ENCODE results near the gene TACR3.
"Not testable (repeated sequence)": the region's sequence is repeated elsewhere in the genome, so short reads cannot be mapped to it uniquely, and the experiment has no call there.

The TACR3 gene, protein sequence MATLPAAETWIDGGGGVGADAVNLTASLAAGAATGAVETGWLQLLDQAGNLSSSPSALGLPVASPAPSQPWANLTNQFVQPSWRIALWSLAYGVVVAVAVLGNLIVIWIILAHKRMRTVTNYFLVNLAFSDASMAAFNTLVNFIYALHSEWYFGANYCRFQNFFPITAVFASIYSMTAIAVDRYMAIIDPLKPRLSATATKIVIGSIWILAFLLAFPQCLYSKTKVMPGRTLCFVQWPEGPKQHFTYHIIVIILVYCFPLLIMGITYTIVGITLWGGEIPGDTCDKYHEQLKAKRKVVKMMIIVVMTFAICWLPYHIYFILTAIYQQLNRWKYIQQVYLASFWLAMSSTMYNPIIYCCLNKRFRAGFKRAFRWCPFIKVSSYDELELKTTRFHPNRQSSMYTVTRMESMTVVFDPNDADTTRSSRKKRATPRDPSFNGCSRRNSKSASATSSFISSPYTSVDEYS

DNA sequence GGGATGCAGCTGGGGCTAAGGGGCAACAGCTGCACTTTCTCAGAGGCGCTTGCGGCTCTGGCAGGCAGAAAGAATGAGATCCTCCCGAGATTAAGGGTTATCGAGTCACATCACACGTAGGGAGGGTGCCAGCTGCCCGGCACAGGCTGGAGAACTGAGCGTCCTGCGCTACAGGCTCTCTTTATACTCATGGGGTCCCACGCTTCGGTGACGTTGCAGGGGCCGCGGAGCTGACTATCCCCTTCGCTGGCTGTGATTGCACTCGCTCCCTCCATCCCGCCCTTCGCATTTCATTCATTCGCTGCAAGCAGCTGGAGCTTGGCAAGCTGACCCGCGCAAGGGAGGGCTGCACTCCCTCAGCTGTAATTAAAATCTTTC, at the start of gene TACR3:
TACR3 (minus strand) TSS at position 156 of the 378 bp plus-strand sequence. CDS start 310 bp downstream, outside the sequence.
- no peak within 1 kb of the TSS for H3K27ac Mint-ChIP-seq
- no peak within 1 kb of the TSS for H3K4me3 Mint-ChIP-seq
- no peak for ATAC-seq (ENCODE audit: low read depth)

DNA sequence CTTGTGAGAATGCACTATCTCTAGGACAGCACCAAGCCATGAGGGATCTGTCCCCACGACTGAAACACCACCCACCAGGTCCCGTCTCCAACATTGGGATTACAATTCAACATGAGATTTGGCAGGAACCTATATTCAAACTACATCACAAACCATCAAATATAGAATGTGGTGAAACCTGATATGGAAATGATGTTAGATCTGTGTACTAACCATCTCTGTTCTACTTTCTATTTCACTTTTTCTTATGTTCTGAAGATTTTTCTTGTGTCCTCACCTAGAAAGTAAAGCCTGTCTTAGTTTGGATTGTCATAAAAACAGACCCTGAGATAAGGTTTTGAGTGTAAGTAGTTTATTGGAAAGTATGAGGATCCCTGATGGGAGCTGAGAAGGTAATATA, 37.8 kb upstream of the TACR3 start:
- ATAC-seq (ENCODE audit: low read depth): no peak
- H3K27me3 Mint-ChIP-seq: no peaks in the 10 kb centered on the region

More for the DNA sequence above, at the start of gene TACR3:
- Mint-ChIP-seq H3K27me3 (no peaks in the 10 kb centered on the region), H3K4me1 (no peaks in the 10 kb centered on the region), H3K36me3 (no peaks in the 10 kb centered on the region), H3K9me3 (peaks cover 2% of the 10 kb centered on the region)
- no peak for DNase-seq (ENCODE audit: low spot score in 2 of 2)

DNA sequence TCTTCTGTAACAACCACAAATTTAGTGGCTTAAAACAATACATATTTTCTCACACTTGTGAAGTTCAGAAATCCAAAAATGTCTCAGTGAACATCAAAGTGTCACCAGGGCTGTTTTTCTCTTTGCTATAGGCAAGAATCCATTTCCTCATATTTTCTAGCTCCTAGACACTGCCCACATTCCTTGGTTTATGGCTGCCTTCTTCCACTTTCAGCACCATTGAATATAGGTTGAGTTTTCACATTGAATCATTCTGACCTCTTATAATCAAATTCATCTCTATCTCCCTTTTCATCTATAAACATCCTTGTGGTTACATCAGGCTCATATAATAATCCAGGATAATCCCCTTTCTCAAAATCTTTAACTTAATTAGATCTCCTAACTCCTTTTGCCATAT, 37.0 kb upstream of the TACR3 start:
- no peak for ATAC-seq (ENCODE audit: low read depth)
- Mint-ChIP-seq H3K27ac (no peak overlapping the region), H3K4me1 (no peaks in the 10 kb centered on the region), H3K9me3 (peaks cover 4% of the 10 kb centered on the region), H3K36me3 (no peaks in the 10 kb centered on the region), H3K4me3 (no peak overlapping the region), H3K27me3 (no peaks in the 10 kb centered on the region)
- DNase-seq (ENCODE audit: low spot score in 2 of 2): no peak

More for the DNA sequence above, 37.8 kb upstream of the TACR3 start:
- Mint-ChIP-seq H3K4me1 (no peaks in the 10 kb centered on the region), H3K27ac (no peak overlapping the region), H3K9me3 (peaks cover 4% of the 10 kb centered on the region), H3K36me3 (no peaks in the 10 kb centered on the region), H3K4me3 (no peak overlapping the region)
- DNase-seq (ENCODE audit: low spot score in 2 of 2): no peak

DNA sequence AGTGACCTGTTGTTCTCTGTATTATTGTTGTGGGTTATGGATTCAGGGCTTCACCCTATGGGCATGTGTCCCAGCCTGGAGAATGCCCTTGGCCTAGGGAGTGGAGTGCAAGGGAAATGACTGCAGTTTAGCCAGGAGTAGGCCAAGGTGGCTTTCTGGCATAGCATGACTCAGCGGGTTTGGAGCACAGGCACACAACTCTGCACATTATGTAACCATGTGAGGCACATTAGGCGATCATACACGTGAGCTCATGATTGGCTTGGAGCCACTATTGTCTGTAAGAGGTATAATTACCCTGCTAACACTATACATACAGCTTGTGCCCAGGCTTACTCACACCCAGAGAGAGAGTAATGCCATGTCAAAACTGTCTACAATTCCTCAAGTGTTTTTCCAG, 35.1 kb upstream of the TACR3 start:
- DNase-seq (ENCODE audit: low spot score in 2 of 2) (no peak), ATAC-seq (ENCODE audit: low read depth) (no peak)
- H3K4me3 Mint-ChIP-seq: no peak overlapping the region
- no peak overlapping the region for H3K27ac Mint-ChIP-seq
- no peaks in the 10 kb centered on the region for H3K36me3 Mint-ChIP-seq
- peaks cover 7% of the 10 kb centered on the region for H3K9me3 Mint-ChIP-seq
- no peaks in the 10 kb centered on the region for H3K4me1 Mint-ChIP-seq
- H3K27me3 Mint-ChIP-seq: no peaks in the 10 kb centered on the region

DNA sequence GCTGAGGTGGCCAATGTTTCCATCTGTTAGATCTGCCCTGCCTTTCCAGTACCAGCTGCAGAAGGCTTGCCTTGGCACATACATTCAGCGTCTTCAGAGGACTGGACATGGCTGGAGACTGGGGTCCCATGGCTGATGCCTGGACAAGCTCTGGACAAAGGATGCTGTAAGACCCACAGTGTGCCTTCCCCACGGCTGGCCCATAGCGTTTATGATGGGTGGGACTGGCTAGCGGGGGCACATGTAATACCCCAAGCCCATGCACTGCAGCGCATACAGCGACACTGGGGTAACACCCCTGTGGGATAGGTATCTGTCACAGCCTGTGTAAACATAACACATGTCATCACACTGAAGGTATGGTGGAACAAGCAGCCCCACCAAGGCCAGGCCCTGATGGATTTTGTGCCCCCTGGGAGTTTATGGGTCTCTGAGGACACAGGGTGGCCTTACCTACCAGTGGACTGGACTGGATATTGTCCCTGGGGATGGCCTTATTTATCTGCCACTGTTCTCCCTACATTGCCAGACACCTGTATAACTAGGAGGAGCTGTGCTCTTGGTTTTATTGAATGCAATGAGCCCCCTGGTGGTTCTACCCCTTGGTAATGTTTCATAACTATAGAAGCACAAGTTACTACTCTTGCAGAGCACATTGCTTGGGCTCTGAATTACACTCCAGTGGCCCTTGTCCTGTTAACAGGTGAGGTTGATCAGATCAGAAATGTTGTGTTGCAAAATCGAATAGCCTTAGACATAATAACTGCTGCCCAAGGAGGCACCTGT, 34.3 kb upstream of the TACR3 start:
- H3K4me1 Mint-ChIP-seq: no peaks in the 10 kb centered on the region
- no peaks in the 10 kb centered on the region for H3K27me3 Mint-ChIP-seq
- DNase-seq (ENCODE audit: low spot score in 2 of 2) (no peak), ATAC-seq (ENCODE audit: low read depth) (no peak)
- H3K27ac Mint-ChIP-seq: no peak overlapping the region
- peaks cover 7% of the 10 kb centered on the region for H3K9me3 Mint-ChIP-seq
- H3K4me3 Mint-ChIP-seq: no peak overlapping the region
- no peaks in the 10 kb centered on the region for H3K36me3 Mint-ChIP-seq

DNA sequence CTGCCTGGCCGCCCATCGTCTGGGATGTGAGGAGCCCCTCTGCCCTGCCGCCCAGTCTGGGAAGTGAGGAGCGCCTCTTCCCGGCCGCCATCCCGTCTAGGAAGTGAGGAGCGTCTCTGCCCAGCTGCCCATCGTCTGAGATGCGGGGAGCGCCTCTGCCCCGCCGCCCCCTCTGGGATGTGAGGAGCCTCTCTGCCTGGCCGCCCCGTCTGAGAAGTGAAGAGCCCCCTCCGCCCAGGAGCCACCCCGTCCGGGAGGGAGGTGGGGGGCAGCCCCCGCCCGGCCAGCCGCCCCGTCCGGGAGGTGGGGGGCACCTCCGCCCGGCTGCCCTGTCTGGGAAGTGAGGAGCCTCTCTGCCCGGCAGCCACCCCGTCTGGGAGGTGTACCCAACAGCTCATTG, 3.4 kb upstream of the TACR3 start:
- H3K9me3 Mint-ChIP-seq; H3K4me1 Mint-ChIP-seq; H3K36me3 Mint-ChIP-seq; H3K27me3 Mint-ChIP-seq; H3K4me3 Mint-ChIP-seq; ATAC-seq (ENCODE audit: low read depth); H3K27ac Mint-ChIP-seq; DNase-seq (ENCODE audit: low spot score in 2 of 2): not testable (repeated sequence)

DNA sequence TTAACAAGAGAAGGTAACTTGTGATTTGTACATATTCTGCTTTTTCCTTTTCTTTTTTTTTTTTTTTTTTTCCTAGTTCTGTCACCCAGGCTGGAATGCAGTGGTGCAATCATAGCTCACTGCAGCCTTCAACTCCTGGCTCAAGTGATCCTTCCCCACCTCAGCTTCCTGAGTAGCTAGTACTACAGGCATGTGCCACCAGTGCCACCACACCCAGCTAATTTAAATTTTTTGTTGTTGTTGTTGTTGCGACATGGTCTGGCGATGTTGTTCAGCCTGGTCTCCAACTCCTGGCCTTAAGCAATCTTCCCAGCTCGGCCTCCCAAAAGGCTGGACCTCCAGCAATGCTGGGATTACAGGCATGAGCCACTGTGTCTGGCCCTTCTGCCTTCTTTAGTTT, 1.5 kb upstream of the TACR3 start:
- no peaks in the 10 kb centered on the region for H3K4me1 Mint-ChIP-seq
- ATAC-seq (ENCODE audit: low read depth) (no peak), DNase-seq (ENCODE audit: low spot score in 2 of 2) (no peak)
- no peaks in the 10 kb centered on the region for H3K36me3 Mint-ChIP-seq
- H3K4me3 Mint-ChIP-seq: no peak overlapping the region
- no peak overlapping the region for H3K27ac Mint-ChIP-seq
- no peaks in the 10 kb centered on the region for H3K9me3 Mint-ChIP-seq
- H3K27me3 Mint-ChIP-seq: no peaks in the 10 kb centered on the region

DNA sequence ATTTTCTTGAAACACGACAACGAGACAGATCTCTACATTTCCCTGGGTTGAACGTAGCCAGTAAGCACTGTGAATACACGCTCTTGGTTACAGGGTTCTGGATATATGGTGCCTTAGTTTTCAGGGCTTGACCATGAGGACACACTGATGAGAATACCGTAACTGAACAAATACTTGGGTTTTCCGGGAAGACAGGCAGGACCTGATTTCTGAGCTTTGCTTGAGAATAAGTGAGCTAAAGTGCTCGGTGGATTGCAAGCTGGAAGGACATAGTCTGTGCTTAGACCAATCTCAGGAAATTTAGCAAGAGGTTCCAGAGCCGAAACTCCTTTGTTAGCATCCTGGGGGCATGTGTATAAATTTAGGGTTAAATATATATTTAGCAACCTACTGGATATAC, 876 bp upstream of the TACR3 start:
- H3K36me3 Mint-ChIP-seq: no peaks in the 10 kb centered on the region
- no peak overlapping the region for H3K27ac Mint-ChIP-seq
- H3K4me1 Mint-ChIP-seq: no peaks in the 10 kb centered on the region
- ATAC-seq (ENCODE audit: low read depth) (no peak), DNase-seq (ENCODE audit: low spot score in 2 of 2) (no peak)
- H3K27me3 Mint-ChIP-seq: no peaks in the 10 kb centered on the region
- no peak overlapping the region for H3K4me3 Mint-ChIP-seq
- H3K9me3 Mint-ChIP-seq: peaks cover 2% of the 10 kb centered on the region

DNA sequence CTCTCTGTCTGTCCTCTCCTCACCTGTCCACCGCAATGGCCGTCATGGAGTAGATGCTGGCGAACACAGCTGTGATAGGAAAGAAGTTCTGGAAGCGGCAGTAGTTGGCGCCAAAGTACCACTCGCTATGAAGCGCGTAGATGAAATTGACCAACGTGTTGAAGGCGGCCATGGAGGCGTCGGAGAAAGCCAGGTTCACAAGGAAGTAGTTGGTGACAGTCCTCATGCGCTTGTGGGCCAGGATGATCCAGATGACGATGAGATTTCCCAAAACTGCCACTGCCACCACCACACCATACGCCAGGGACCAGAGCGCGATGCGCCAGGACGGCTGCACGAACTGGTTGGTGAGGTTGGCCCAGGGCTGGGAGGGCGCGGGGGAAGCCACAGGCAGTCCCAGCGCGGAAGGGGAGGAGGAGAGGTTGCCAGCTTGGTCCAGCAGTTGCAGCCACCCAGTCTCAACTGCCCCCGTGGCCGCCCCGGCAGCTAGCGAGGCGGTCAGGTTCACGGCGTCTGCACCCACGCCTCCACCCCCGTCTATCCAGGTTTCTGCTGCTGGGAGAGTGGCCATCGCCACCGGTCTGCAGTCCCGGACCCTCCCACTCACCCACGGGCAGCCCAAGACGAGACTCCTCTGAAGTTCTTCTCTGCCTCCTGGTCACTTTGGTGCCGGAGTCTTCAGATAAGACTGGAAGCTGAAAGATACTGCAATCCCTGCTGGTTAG, 518 bp downstream of the TACR3 start:
- DNase-seq (ENCODE audit: low spot score in 2 of 2) (no peak), ATAC-seq (ENCODE audit: low read depth) (no peak)
- Mint-ChIP-seq H3K36me3 (no peaks in the 10 kb centered on the region), H3K27ac (no peak overlapping the region), H3K9me3 (peaks cover 2% of the 10 kb centered on the region), H3K4me1 (no peaks in the 10 kb centered on the region), H3K27me3 (no peaks in the 10 kb centered on the region), H3K4me3 (no peak overlapping the region)

DNA sequence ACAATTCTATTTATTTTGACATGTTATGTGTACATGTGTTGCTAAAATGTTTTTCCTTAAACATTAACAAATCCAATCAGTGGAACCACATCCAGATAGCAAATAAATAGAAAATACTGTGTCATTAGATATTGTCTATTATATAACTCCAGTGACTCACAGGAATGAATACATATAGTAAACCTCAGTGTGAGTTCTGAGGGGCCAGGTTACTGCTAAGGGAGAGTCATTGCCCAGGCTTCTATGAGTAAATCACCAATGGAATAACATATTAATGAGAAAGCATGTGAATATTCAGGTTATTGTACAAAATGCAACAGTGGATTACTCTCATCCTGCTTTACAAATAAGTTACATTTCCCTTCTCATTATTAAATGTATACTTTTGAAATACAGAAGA, 27.2 kb downstream of the TACR3 start:
- DNase-seq (ENCODE audit: low spot score in 2 of 2) (no peak), ATAC-seq (ENCODE audit: low read depth) (no peak)
- H3K27ac Mint-ChIP-seq: no peak overlapping the region
- H3K9me3 Mint-ChIP-seq: peaks cover 2% of the 10 kb centered on the region
- no peak overlapping the region for H3K4me3 Mint-ChIP-seq
- H3K4me1 Mint-ChIP-seq: no peaks in the 10 kb centered on the region
- H3K36me3 Mint-ChIP-seq: no peaks in the 10 kb centered on the region
- no peaks in the 10 kb centered on the region for H3K27me3 Mint-ChIP-seq

DNA sequence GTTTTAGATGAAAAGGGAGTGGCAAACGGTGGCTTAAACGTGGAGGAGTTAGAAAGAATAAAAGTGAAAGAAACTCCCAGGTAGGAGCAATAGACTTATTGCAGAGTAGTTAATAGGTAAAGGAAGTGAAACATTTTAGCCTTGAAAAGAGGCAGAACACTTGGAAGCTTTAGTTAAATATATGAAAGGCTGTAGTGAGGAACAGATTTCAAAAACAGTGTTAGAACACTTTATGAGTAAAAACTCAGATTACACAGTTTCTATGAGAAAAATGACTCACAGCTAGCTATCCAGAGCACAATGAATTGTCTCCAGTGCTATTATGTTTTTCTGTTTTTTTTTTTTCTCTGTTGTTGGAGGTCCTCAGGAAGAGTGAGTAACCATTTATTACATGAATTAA, 45.8 kb downstream of the TACR3 start:
- H3K36me3 Mint-ChIP-seq: no peaks in the 10 kb centered on the region
- H3K9me3 Mint-ChIP-seq: no peaks in the 10 kb centered on the region
- no peak overlapping the region for H3K4me3 Mint-ChIP-seq
- no peak for ATAC-seq (ENCODE audit: low read depth)
- no peaks in the 10 kb centered on the region for H3K27me3 Mint-ChIP-seq
- no peak overlapping the region for H3K27ac Mint-ChIP-seq
- no peaks in the 10 kb centered on the region for H3K4me1 Mint-ChIP-seq
- DNase-seq (ENCODE audit: low spot score in 2 of 2): no peak

DNA sequence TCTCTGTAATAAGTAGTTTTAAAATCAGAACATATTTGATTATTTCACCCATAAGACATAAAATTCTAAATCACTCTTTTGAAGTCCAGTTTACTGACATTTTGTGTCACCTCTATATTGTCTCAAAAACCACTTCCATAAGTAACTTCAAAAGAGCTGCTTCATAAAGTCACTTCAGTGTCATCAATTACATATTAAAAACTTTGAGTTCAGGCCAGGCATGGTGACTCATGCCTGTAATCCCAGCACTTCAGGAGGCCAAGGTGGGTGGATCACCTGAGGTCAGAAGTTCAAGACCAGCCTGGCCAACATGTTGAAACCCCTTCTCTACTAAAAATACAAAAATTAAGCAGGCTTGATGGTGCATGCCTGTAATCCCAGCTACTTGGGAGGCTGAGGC, 53.0 kb downstream of the TACR3 start:
- not testable (repeated sequence) for H3K9me3 Mint-ChIP-seq; DNase-seq (ENCODE audit: low spot score in 2 of 2); H3K4me3 Mint-ChIP-seq; H3K4me1 Mint-ChIP-seq; H3K27me3 Mint-ChIP-seq; H3K27ac Mint-ChIP-seq; ATAC-seq (ENCODE audit: low read depth); H3K36me3 Mint-ChIP-seq

DNA sequence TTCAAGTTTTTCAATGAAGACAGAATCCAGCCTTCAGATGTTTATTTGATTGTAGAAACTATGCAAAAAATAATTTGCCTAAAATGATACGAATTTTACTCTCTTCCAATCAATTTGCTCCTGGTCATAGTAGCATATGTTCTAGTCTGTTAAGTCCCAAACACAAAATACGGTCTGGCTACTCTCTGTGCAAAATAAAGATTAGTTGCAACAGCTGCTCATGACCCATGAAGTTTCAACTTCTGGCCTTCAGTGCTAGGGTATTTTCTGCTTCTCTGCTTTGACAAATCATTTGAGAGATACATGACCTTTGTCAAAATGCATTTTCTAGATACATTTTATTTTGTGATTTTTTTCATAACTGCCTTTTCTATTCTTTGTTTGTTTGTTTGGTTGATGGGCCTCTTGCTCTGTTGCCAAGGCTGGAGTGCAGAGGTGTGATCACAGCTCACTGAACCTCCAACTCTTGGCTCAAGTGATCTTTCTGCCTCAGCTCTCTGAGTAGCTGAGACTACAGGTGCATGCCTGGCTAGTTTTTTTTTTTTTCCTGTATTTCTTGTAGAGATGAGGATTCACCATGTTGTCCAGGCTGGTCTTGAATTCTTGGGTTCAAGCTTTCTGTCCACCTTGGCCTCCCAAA, 55.2 kb downstream of the TACR3 start:
- H3K27ac Mint-ChIP-seq: no peak overlapping the region
- no peak overlapping the region for H3K4me3 Mint-ChIP-seq
- H3K4me1 Mint-ChIP-seq: no peaks in the 10 kb centered on the region
- no peaks in the 10 kb centered on the region for H3K36me3 Mint-ChIP-seq
- H3K9me3 Mint-ChIP-seq: peaks cover 2% of the 10 kb centered on the region
- ATAC-seq (ENCODE audit: low read depth) (no peak), DNase-seq (ENCODE audit: low spot score in 2 of 2) (no peak)
- H3K27me3 Mint-ChIP-seq: no peaks in the 10 kb centered on the region

DNA sequence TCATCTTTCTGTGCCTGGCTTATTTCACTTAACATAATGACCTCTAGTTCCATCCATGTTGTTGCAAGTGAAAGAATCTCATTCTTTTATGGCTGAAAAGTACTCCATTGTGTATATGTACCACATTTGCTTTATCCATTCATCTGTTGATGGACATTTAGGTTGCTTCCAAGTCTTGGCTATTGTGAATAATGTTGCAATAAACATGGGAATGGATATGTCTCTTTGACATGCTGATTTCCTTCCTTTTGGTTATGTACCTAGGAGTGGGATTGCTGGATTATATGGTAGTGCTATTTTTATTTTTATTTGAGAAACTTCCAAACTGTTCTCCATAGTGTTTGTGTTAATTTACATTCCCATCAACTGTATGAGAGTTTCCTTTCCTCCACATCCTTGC, 71.2 kb downstream of the TACR3 start:
- Mint-ChIP-seq H3K36me3 (no peaks in the 10 kb centered on the region), H3K27me3 (no peaks in the 10 kb centered on the region)

More for the DNA sequence above, 71.2 kb downstream of the TACR3 start:
- H3K4me1 Mint-ChIP-seq: no peaks in the 10 kb centered on the region
- DNase-seq (ENCODE audit: low spot score in 2 of 2) (no peak), ATAC-seq (ENCODE audit: low read depth) (no peak)
- H3K27ac Mint-ChIP-seq: no peak overlapping the region
- H3K9me3 Mint-ChIP-seq: peaks cover 2% of the 10 kb centered on the region
- H3K4me3 Mint-ChIP-seq: no peak overlapping the region
